NCI-H748 treated with DMSO at 0.1 percent for 48 hours (cell line): ENCODE data around the gene FAM120A.

Experiments
- DNase-seq: peaks from one replicate; lab custom pipeline; 2025; lab: John Stamatoyannopoulos, UW

The FAM120A gene

GRCh38 chr9:93578844-93579243 lies 127.4 kb downstream of the FAM120A start:
- no peak for DNase-seq

GRCh38 chr9:93579711-93580516 lies 128.4 kb downstream of the FAM120A start:
- no peak for DNase-seq

- no peak for DNase-seq
Observed at GRCh38 chr9:93580654-93581380, 129.3 kb downstream of the FAM120A start.

- peak; percentile 83 for DNase-seq
Observed at GRCh38 chr9:93582115-93582514, 130.6 kb downstream of the FAM120A start.

GRCh38 chr9:93582550-93582949 lies 131.1 kb downstream of the FAM120A start:
- no peak for DNase-seq

GRCh38 chr9:93585259-93585658 lies 133.8 kb downstream of the FAM120A start:
- DNase-seq: no peak

GRCh38 chr9:93585695-93586094 lies 134.2 kb downstream of the FAM120A start:
- DNase-seq: no peak

- no peak for DNase-seq
Observed at GRCh38 chr9:93586290-93587057, 135.0 kb downstream of the FAM120A start.

- no peak for DNase-seq
Observed at GRCh38 chr9:93587284-93587650, 135.8 kb downstream of the FAM120A start.

GRCh38 chr9:93587651-93588347 lies 136.3 kb downstream of the FAM120A start:
- no peak for DNase-seq

- DNase-seq: no peak
Observed at GRCh38 chr9:93588641-93589609, 137.4 kb downstream of the FAM120A start.

GRCh38 chr9:93589688-93590087 lies 138.2 kb downstream of the FAM120A start:
- no peak for DNase-seq

GRCh38 chr9:93590609-93591234 lies 139.2 kb downstream of the FAM120A start:
- no peak for DNase-seq

GRCh38 chr9:93591301-93592007 lies 140.0 kb downstream of the FAM120A start:
- DNase-seq: no peak

- no peak for DNase-seq
Observed at GRCh38 chr9:93592008-93592642, 140.6 kb downstream of the FAM120A start.

GRCh38 chr9:93592643-93593021 lies 141.1 kb downstream of the FAM120A start:
- no peak for DNase-seq

GRCh38 chr9:93593144-93593658 lies 141.7 kb downstream of the FAM120A start:
- no peak for DNase-seq

GRCh38 chr9:93594041-93594756 lies 142.7 kb downstream of the FAM120A start:
- DNase-seq: no peak
